Myocyte (in vitro differentiated cells): ENCODE results near the gene KYNU. TPM values are rescaled to one million over a fixed set of nuclear protein-coding genes. Genes with fewer than 3 reads are reported as not detected.
"Not testable (repeated sequence)": the region's sequence is repeated elsewhere in the genome, so short reads cannot be mapped to it uniquely, and the experiment has no call there.

ENCODE experiments used
- DNase-seq: peaks from one replicate; pipeline ENCODE4 v3.0.0-alpha.2; 2012; ENCODE audit warnings: low read depth
- polyA plus RNA-seq: library from polyadenylated mRNA; unstranded; fragments of >200 nt; gene quantifications from one replicate; pipeline ENCODE4 v1.2.1, GENCODE V29; 2012; ENCODE audit warnings: missing spikeins
- total RNA-seq: library from RNA; depleted of rRNA; stranded (reverse); fragments of >200 nt; gene quantifications from 2 replicates; pipeline ENCODE4 v1.2.3, GENCODE V29; 2014

The KYNU gene
- 0.05 and 1.8 TPM in 2 replicates for total RNA-seq
- 0.26 TPM for polyA plus RNA-seq

DNA sequence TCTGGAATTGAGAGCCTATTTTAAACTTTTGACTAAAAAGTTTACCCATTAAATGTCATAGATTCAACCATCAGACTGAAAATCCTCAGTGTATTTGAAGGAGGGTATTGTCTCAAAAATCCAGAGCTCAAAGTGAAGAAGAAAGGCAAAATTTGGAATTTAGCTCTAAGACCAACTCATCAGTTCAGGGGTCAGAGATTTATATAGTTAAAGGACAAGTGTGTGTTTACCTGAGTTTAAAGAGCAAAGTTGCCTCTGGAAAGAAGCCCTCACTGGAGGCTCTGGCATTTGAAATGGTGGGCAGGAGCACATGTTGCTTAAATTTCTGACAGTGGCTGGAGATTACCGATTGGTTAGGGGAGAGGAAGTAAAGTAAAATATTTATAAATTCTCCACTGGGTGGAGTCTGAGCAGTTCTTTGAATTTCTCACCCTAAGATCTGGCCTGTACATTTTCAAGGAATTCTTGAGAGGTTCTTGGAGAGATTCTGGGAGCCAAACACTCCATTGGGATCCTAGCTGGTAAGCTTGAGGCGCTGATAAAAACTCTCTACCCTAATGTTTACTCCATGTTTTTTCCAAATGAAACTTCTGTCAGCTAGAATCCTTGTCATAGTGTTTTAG is at the start of gene KYNU:
TSS of gene KYNU (plus strand) at position 449 of the 623 bp plus-strand sequence. CDS start 7,704 bp downstream, outside the sequence.
- no peak for DNase-seq

DNA sequence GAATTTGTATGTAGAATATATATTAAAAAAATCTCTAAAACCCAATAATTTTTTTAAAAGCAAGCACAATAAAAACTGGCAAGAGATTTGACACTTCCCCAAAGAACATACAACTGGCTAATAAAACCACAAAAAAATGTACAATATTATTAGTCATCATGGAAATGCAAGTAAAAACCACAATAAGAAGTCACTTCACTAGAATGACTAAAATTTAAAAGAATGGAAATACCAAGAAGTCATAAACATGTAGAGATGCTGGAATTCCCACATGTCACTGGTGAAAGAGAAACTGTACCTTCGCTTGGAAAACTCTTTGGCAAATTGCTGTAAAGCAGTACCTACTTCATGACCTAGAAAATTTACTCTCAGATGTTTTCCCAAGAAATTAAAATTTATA is 43.4 kb upstream of the KYNU start:
- no peak for DNase-seq

DNA sequence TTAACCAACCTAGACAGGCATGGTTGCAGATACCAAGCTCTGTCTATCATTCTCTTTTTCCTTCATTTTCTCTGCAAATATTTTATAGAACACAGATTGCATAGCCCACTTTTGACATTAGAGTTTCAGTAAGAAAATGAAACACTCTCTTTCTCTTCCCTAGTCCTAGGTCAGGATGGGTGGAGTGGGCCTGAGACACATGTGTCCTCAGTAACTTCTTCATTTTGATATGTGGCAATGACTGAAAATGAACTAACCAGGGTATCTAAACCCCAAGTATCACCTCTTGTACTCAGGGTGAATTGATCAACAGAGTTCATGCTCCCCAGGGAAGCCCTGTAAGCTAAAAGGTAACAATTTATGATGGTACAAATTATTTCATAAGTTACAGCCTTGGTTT is 37.0 kb upstream of the KYNU start:
- DNase-seq: no peak

DNA sequence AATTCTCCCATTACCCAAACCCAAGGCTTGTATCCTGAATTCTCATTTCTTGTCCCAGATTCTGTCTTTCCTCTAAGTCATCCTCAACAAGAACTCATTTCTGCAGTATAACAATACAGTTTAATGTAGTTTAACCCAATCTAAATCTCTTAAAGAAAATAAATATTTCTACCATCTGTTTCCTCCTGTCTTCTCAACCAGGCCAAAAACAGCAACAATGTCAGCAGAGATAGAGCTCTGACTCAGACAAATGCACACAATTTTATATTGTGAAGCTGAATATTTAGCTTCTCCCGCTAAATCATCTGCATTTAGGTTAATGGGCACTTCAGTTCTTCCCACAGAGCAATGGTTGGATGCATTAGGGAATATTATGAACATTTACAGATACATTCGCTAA is 35.7 kb upstream of the KYNU start:
- DNase-seq: no peak

DNA sequence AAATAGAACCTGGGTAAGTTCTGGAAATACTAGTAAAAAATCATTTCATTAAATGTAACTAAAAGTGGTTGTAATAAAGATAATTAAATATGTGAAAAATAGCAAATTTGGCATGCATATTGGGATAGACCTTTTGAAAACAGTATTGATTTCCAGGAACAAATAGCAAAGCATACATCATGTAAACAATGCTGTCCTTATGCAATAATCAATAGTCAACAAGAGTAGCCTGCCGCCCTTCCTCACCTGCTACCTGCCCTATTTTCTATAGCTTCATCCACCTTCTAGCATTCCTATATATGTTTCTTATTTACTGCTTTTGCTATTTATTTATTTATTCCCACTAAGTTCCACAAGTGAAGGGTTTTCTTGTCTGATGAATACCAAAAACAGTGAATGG is 35.1 kb upstream of the KYNU start:
- DNase-seq: no peak

DNA sequence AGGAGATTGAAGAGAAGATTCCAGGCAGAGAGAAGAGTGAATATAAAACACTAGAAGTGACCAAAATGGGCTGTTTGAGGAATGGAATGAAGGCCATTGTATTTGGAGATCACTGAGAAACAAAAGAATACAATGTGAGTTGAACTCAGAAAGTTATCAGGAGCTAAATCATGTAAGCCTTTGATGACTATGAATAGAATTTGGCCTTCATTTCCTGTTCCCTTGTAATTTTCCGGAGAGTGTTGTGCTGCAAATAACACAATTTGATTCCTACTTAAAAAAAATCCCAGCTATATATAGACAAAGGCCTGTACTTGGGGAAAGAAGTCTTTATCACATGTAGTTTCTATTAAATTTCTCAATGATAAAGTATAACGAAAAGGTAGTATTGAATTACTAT is 33.7 kb upstream of the KYNU start:
- no peak for DNase-seq

DNA sequence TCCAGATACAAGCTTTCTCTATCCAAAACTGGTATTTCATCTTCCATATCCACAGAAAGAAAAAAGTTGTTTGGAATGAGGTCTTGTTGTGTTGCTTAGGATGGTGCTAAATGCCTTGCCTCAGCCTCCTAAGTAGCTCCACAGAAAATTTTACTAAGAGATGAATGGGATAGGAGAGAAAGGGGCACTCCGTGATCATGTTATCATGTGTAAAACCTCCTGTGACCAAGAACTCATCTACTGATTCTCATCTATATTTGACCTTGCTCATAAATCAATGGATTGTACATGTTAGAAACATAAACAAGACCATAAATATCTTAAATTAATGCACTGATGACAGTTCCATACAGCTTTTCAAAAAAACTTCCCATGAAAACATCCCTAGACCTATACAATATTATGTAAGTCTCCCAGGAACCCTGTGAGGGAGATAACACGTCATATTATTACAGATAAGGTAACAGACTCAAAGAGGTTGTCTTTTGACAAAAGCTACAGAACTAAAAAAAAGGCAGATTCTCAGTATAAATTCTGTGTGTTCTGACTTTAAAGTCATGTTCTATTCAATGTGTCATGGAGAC is 29.3 kb upstream of the KYNU start:
- DNase-seq: no peak

DNA sequence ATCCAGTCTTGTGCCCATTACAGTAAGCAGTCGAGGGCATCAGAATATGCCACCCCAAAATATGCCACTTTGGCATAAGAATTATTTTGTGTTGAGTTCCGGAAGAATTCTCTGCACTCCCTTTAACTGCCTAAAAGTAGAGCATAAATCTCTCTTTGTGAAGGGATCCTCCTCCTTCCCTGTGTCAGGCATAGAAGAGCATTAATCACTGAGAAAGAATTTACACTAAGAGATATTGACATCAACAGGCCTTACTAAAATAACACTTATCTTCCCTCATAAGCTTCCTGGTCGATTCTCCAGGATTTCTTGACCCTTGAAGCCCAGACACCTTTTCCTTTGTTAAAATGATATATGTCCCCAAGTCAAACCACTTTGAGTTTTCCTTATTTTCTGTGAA is 27.6 kb upstream of the KYNU start:
- DNase-seq: no peak

DNA sequence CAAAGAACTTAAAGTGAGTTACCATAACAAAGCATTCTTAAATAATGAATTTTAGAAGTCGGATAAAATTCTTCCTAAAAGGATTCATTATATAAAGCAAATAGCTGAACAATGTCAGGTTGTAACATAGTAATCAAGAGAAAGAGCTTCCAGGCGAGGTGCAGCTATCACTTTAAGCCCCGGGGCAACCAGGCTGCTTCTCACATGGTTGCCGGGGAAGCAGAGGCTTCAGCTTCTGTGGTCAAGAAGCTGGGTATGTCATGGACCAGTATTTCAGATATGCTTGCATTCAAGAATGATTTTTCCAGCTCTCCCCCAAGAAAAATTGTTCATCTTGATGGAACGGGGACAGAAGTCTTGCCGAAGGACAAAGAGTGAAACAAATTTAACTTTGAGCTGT is 23.6 kb upstream of the KYNU start:
- DNase-seq: no peak

DNA sequence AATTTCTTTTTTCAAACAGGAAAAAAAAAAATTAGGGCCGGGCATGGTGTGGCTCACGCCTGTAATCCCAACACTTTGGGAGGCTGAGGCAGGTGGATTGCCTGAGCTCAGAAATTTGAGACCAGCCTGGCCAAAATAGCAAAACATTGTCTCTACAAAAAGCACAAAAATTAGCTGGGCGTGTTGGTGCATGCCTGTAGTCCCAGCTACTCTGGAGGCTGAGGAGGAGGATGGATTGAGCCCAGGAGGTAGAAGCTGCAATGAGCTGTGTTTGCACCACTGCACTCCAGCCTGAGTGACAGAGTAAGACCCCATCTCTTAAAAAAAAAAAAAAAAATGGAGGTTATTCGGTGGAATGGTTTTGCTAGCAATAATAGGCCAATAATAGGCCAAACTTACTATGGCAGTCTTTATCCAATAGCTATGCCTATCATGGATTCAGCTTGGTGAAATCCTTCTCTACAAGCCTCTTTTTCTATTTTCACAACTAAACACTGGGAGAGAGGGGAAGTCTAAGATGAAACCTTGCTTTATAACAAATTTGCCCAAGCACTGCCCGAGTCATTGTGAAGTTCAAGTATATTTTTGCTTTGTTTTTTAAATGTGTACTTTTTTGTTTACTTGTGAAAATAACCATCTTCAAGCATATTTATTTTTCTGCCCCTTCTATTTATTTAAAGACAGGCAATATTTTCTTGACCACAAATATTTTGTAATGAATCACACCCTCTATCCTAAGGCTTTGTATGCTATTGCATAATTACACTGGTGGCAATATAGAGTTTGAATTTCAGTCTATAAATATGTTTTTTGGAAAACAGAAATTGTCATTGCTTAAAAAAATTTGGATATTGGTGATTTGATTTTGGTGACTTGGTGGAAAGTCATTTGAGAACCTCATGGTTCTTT is 20.0 kb upstream of the KYNU start:
- DNase-seq: no peak

DNA sequence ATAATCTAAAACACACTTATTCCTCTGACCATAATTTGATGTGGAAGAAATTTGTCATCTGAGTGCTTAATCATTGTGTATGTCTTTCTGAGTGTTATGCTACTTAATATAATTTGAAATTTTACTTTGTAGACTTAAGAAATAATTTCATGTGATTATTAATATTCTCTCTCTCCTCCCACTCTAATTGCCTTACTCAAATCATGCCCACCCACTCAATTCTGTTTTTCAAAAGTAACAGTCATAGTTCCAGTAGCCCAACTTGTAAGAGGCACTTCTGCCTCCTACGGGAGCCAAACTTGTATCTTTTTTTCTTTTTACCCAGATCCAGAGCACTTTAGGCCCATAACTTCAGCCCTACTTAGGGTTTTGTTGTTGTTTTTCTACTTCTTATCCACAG is 18.5 kb upstream of the KYNU start:
- DNase-seq: no peak

DNA sequence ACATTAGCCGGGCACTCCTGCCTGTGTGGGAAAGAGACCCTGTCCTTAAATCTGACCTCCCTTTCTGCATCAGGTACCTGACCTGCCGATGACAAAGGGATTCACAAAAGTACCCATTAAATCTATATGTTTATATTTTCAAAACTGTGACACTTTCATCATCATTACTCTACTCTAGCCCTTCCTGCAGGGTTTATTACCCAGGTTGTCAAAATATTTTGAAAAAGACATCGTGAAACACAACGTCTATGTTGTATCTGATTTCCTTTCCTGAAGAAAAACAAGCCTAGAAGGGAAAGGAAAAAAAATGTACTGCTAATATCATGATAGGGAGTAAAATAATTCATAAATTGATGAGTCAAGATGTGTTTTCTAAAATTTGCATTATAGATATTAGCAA is 15.2 kb upstream of the KYNU start:
- no peak for DNase-seq

DNA sequence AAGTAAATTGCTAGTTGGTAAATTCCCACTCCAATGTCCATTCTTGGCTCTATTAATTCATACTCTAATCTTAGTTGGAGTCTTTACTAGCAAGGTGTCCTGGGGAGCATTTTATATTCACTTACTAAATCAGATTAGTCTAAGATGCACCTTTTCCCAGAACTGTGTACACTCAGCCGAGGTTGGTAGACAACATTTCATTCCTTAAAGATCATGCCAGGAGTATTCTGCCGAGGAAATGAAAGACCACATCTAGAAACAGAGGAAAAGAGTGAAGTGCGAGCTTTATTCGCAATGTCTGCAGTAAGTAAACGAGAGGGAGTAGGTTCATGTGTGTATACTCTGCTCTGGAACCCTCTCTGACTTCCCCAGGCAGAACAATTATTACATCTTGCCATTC is 14.6 kb upstream of the KYNU start:
- no peak for DNase-seq

DNA sequence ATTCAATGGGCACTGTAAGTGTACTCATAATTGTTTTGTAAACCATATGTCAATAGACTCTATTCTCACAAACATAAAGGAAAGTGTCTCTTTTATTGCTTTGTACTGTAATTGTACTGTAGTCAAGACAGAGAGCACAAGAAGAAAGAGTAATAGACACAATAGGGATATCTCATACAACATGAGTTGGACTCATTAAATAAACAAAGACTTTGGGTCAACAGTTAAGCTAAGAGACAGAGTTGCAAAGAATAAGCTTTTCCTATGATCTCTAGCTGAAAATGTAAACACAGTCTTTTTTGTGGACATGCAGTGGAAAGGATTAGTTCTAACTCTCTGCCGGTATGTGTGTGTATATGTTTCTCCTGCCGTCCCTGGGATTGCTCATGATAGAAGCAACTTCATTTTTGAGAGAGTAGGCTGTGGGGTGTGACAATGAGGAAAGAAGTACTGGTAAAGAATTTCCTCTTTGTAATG is 13.9 kb upstream of the KYNU start:
- no peak for DNase-seq

DNA sequence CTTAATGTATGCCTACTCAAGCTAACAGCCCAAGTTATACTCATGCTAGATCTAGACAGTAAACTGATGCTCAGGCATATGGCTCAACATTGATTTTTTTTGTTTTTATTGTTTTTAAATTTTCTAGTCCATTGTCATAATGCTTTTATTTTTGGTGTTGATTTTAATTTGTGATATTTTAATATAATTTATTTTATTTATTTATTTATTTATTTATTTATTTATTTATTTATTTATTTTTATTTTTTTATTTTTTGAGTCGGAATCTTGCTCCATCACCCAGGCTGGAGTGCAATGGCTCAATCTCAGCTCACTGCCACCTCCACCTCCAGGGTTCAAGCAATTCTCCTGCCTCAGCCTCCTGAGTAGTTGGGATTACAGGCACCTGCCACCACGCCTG is 12.9 kb upstream of the KYNU start:
- not testable (repeated sequence) for DNase-seq

DNA sequence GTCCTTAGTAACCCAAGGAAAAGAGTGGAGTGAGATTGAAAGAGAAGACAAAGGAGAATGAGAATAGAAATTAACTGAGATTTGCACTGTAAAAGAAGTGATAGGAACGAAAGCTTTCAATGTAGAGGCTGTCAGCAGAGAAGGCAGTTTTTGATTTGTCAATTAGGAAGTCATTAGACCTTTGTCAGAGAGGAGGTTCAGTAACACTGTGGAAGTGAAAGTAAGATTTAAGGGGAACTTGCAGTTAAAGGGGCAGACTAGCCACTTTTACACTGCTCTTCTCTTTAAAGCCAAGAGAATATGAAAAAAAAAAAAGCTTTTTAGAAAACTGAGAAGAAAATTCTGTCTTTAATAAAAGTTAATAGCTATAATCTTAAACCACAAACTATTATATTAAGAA is 11.5 kb upstream of the KYNU start:
- DNase-seq: no peak

DNA sequence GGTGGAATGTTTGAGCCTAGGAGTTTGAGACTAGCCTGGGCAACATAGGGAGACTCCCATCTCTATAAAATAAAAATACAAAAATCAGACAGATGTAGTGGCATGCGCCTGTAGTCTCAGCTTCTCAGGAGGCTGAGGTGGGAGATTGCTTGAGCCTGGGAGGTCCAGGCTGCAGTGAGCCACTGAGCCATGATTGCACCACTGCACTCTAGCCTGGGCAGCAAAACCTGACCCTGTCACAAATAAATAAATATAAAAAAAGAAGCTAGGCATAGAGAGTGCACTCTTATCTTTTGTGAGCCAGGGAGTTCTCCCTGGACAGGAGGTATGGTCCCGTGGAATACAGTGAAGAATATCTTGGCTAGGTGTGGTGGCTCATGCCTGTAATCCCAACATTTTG is 11.0 kb upstream of the KYNU start:
- no peak for DNase-seq

DNA sequence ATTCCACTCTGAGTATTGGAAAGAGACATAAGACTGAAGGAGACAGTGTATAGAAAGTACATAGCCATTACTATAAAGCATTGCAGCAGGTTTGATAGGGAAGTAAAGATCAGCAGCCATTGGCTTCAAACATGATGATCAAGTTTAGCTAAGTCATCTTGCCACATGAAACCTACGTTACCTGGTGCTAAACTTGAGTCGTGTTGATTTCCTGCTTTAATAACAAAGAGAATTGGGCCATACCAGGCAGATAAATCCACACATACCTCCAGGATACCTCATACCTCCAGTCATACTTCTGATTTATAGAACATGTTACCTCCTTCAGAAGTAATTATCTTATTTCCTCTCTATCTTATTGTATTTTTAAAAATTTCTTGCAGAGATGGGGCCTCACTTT is 10.3 kb upstream of the KYNU start:
- DNase-seq: no peak

DNA sequence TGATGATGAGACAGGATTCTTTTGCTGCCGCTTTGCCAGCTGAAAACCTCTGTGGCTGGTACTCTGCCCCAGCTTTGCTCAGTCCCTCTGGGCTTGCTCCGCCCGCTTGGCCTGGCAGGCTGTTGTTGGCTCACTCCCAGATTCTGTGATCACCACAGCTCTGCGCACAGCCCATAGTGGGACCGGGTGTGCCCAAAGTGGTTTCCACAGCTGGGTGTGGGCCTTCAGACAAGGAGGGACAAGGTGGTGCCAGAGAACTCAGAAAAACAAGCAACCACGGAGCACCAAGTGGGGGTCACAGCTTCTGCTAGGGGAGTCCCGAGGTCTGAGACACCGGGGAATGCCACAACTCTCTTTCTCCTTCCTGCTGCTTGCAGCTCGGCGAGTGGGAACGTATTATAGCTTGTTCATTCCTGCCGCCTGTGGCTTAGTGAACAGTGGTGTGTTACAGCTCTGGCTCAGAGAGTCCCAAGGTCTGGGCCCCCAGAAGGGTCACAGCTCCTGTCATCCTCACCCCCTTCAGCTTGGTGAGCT is 9.2 kb upstream of the KYNU start:
- DNase-seq: peak; percentile 77

DNA sequence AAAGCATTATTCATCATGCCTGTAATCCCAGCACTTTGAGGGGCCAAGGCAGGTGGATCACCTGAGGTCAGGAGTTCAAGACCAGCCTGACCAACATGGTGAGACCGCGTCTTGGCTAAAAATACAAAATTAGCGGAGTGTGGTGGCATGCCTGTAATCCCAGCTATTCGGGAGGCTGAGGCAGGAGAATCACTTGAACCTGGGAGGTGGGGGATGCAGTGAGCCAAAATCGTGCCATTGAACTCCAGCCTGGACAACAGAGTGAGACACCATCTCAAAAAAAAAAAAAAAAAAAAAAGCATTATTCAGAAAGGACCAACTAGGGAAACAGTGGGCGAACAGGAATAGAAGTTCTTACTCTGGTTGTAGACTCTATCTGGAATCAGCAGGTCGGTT is 8.4 kb upstream of the KYNU start:
- not testable (repeated sequence) for DNase-seq

DNA sequence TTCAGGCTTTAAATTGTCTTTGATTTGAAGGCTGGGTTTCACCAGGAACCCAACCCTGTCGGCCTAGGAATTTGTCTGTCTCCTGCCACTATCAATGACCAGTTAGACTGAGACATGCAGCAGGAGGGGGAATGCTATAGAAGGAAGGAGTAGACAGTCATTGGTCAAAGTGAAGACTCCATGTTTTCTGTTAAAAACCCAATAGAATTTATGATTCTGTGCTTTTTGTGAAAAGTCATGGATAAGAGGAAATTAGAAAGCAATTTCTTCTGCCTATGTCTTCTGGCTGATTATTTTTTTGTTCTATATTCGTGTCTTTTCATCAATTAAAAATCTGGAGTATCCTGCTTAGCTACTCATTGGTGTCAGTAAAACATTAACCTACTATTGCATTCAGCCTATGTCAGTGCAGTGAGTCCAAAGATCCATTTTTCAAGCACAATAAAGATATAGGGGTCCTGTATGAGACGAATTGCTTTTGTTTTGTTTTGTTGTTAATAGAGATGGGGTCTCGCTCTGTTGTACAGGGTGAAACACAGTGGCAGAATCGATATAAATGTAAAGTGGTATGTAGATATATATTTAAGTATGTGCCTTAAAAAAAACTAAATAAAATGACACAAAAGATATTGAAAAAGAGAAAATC is 7.9 kb upstream of the KYNU start:
- no peak for DNase-seq

DNA sequence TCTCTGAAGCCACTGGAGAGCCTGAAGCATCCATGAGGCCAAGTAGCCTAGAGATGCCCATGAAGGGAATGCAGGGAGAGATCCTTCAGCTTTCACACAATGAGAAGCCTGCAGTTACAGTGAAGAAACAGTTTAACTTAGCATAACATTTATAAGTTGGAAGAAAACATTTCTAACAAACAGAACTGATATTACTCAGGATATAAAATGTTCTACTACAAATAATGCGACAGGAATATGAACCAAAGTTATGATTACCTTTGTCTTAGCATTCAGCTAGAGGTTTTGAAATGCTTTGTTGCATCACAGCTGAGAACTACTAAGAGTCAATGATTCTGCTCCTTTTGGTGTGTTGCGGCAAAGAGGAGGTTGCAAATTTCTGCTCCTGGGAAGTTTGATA is 6.9 kb upstream of the KYNU start:
- no peak for DNase-seq
